ENCODE results near the gene RAB14. TPM values are rescaled to one million over a fixed set of nuclear protein-coding genes. Genes with fewer than 3 reads are reported as not detected.
"Not testable (repeated sequence)": the region's sequence is repeated elsewhere in the genome, so short reads cannot be mapped to it uniquely, and the experiment has no call there.

Gene RAB14
- total RNA-seq, 1 experiment from 2014 or later, result 39.5 TPM

GRCh38 chr9:121191235-121191634, 10.4 kb downstream of the RAB14 start:
- no peak for DNase-seq (ENCODE audit: low spot score)

GRCh38 chr9:121189660-121190059, 12.0 kb downstream of the RAB14 start:
- no peak for DNase-seq (ENCODE audit: low spot score)

- DNase-seq (ENCODE audit: low spot score), result no peak
These were observed 12.7 kb downstream of the RAB14 start for GRCh38 chr9:121189006-121189405.

- no peak for DNase-seq (ENCODE audit: low spot score)
These were observed 13.9 kb downstream of the RAB14 start for GRCh38 chr9:121187636-121188305.

GRCh38 chr9:121185774-121186403, 15.8 kb downstream of the RAB14 start:
- no peak for DNase-seq (ENCODE audit: low spot score)

GRCh38 chr9:121185178-121185745, 16.4 kb downstream of the RAB14 start:
- DNase-seq (ENCODE audit: low spot score), result no peak

- DNase-seq (ENCODE audit: low spot score), result no peak
These were observed 17.2 kb downstream of the RAB14 start for GRCh38 chr9:121184463-121184862.

GRCh38 chr9:121183666-121184423, 17.8 kb downstream of the RAB14 start:
- DNase-seq (ENCODE audit: low spot score), result no peak

- no peak for DNase-seq (ENCODE audit: low spot score)
These were observed 18.7 kb downstream of the RAB14 start for GRCh38 chr9:121182989-121183388.

- no peak for DNase-seq (ENCODE audit: low spot score)
These were observed 19.4 kb downstream of the RAB14 start for GRCh38 chr9:121182101-121182836.

GRCh38 chr9:121179930-121180681, 21.6 kb downstream of the RAB14 start:
- no peak for DNase-seq (ENCODE audit: low spot score)

GRCh38 chr9:121179373-121179721, 22.3 kb downstream of the RAB14 start:
- not testable (repeated sequence) for DNase-seq (ENCODE audit: low spot score)

- no peak for DNase-seq (ENCODE audit: low spot score)
These were observed 22.8 kb downstream of the RAB14 start for GRCh38 chr9:121178676-121179372.

GRCh38 chr9:121173501-121173900, 28.2 kb downstream of the RAB14 start:
- no peak for DNase-seq (ENCODE audit: low spot score)

GRCh38 chr9:121172726-121173487, 28.8 kb downstream of the RAB14 start:
- DNase-seq (ENCODE audit: low spot score), result no peak

- DNase-seq (ENCODE audit: low spot score), result no peak
These were observed 30.4 kb downstream of the RAB14 start for GRCh38 chr9:121171236-121171635.

GRCh38 chr9:121169094-121169601, 32.5 kb downstream of the RAB14 start:
- no peak for DNase-seq (ENCODE audit: low spot score)

GRCh38 chr9:121168052-121168451, 33.6 kb downstream of the RAB14 start:
- DNase-seq (ENCODE audit: low spot score), result no peak

- DNase-seq (ENCODE audit: low spot score), result no peak
These were observed 41.6 kb downstream of the RAB14 start for GRCh38 chr9:121160025-121160424.

GRCh38 chr9:121157939-121158338, 43.7 kb downstream of the RAB14 start:
- DNase-seq (ENCODE audit: low spot score), result no peak

Data from A172 (cell line).